ENCODE results near the gene MAMDC4.

MAMDC4 gene

GRCh38 chr9:136803551-136804508 is 48.3 kb upstream of the MAMDC4 start (continued):
- TF ChIP-seq ZNF184 (tag by site-specific recombination; IDR thresholded peaks at IDR 0.05): peak; percentile 99
- TF ChIP-seq ZNF626 (tag by site-specific recombination; IDR thresholded peaks at IDR 0.05): no peak
- TF ChIP-seq ZNF777 (tag by site-specific recombination; IDR thresholded peaks at IDR 0.05; ENCODE audit: borderline replicate concordance): no peak
- no peak for TF ChIP-seq PRDM2 (tag by site-specific recombination; IDR thresholded peaks at IDR 0.05; ENCODE audit: borderline replicate concordance)
- no peak for TF ChIP-seq ZNF571 (tag by site-specific recombination; IDR thresholded peaks at IDR 0.05)
- no peak for TF ChIP-seq ZNF449 (tag by site-specific recombination; IDR thresholded peaks at IDR 0.05)
- no peak for TF ChIP-seq KLF16 (tag by site-specific recombination; IDR thresholded peaks at IDR 0.05)
- no peak for TF ChIP-seq ZNF76 (tag by site-specific recombination; IDR thresholded peaks at IDR 0.05; ENCODE audit: borderline replicate concordance, low read depth)
- no peak for TF ChIP-seq ZNF621 (tag by site-specific recombination; IDR thresholded peaks at IDR 0.05)
- TF ChIP-seq ZNF292 (tag by site-specific recombination; IDR thresholded peaks at IDR 0.05; ENCODE audit: borderline replicate concordance, low read depth): no peak
- no peak for TF ChIP-seq OVOL3 (tag by site-specific recombination; IDR thresholded peaks at IDR 0.05)
- no peak for TF ChIP-seq ZNF585B (tag by site-specific recombination; IDR thresholded peaks at IDR 0.05)
- TF ChIP-seq ZBTB6 (tag by site-specific recombination; IDR thresholded peaks at IDR 0.05): no peak
- no peak for TF ChIP-seq ZNF239 (tag by site-specific recombination; IDR thresholded peaks at IDR 0.05)
- TF ChIP-seq ZEB2 (tag by site-specific recombination; IDR thresholded peaks at IDR 0.05): no peak
- no peak for TF ChIP-seq ZNF639 (tag by site-specific recombination; IDR thresholded peaks at IDR 0.05)
- no peak for TF ChIP-seq ZNF112 (tag by site-specific recombination; IDR thresholded peaks at IDR 0.05)
- peak; percentile 22; the same call in 1 of the 2 replicates for TF ChIP-seq GLIS2 (tag by site-specific recombination; IDR thresholded peaks at IDR 0.05)
- no peak for TF ChIP-seq ZNF211 (tag by site-specific recombination; IDR thresholded peaks at IDR 0.05; ENCODE audit: low read depth)
- TF ChIP-seq PRDM10 (tag by site-specific recombination; IDR thresholded peaks at IDR 0.05): no peak
- TF ChIP-seq ZBTB1 (tag by site-specific recombination; IDR thresholded peaks at IDR 0.05): no peak
- no peak; the same call in 1 of the 2 replicates for TF ChIP-seq KLF8 (tag by site-specific recombination; IDR thresholded peaks at IDR 0.05)
- no peak for TF ChIP-seq HOXD13 (CRISPR knock-in tag; IDR thresholded peaks at IDR 0.05; ENCODE audit: borderline replicate concordance)
- TF ChIP-seq ZNF10 (tag by site-specific recombination; IDR thresholded peaks at IDR 0.05): 0 out of 2 replicates have a peak, but pooled peaks have one; percentile 32
- no peak for TF ChIP-seq ZNF266 (tag by site-specific recombination; IDR thresholded peaks at IDR 0.05; ENCODE audit: low read depth)
- no peak for TF ChIP-seq MYNN (tag by site-specific recombination; IDR thresholded peaks at IDR 0.05; ENCODE audit: borderline replicate concordance)
